Measurements from ENCODE around the gene FAM200B.

FAM200B gene

GRCh38 chr4:15684498-15684897, 2.9 kb downstream of the FAM200B start:
- no peak for TF ChIP-seq FOXM1 (IDR thresholded peaks at IDR 0.05; ENCODE audit: borderline replicate concordance, low read depth)
- TF ChIP-seq TEAD4 (IDR thresholded peaks at IDR 0.05), result no peak
- TF ChIP-seq TAF1 (IDR thresholded peaks at IDR 0.05; ENCODE audit: low read depth), result no peak
- no peak for TF ChIP-seq RAD21 (IDR thresholded peaks at IDR 0.05; ENCODE audit: low read depth)
- TF ChIP-seq ZBTB7A (IDR thresholded peaks at IDR 0.05; ENCODE audit: low read depth), result no peak
- no peak for TF ChIP-seq EGR1 (IDR thresholded peaks at IDR 0.05)
- no peak for TF ChIP-seq USF1 (IDR thresholded peaks at IDR 0.05)
- TF ChIP-seq NFIC (IDR thresholded peaks at IDR 0.05), result no peak
- TF ChIP-seq TCF12 (IDR thresholded peaks at IDR 0.05; ENCODE audit: low read depth), result no peak
- TF ChIP-seq MAX (IDR thresholded peaks at IDR 0.05), result no peak
- TF ChIP-seq YY1 (IDR thresholded peaks at IDR 0.05; ENCODE audit: low read depth), result no peak
- TF ChIP-seq CEBPB (IDR thresholded peaks at IDR 0.05), result no peak
- no peak for TF ChIP-seq REST (IDR thresholded peaks at IDR 0.05; ENCODE audit: low read depth)
- no peak for TF ChIP-seq CREB1 (IDR thresholded peaks at IDR 0.05; ENCODE audit: low read depth)

GRCh38 chr4:15688051-15688450, 6.4 kb downstream of the FAM200B start:
- TF ChIP-seq USF1 (IDR thresholded peaks at IDR 0.05) (no peak), REST (IDR thresholded peaks at IDR 0.05; ENCODE audit: low read depth) (no peak), TEAD4 (IDR thresholded peaks at IDR 0.05) (no peak), EP300 (IDR thresholded peaks at IDR 0.05; ENCODE audit: borderline replicate concordance) (no peak), RAD21 (IDR thresholded peaks at IDR 0.05; ENCODE audit: low read depth) (no peak), NFIC (IDR thresholded peaks at IDR 0.05) (no peak), YY1 (IDR thresholded peaks at IDR 0.05; ENCODE audit: low read depth) (no peak), TAF1 (IDR thresholded peaks at IDR 0.05; ENCODE audit: low read depth) (no peak), CREB1 (IDR thresholded peaks at IDR 0.05; ENCODE audit: low read depth) (no peak), MAX (IDR thresholded peaks at IDR 0.05) (no peak), EGR1 (IDR thresholded peaks at IDR 0.05) (no peak), FOXM1 (IDR thresholded peaks at IDR 0.05; ENCODE audit: borderline replicate concordance, low read depth) (no peak)

GRCh38 chr4:15689540-15689939, 7.9 kb downstream of the FAM200B start:
- TF ChIP-seq ZBTB7A (IDR thresholded peaks at IDR 0.05; ENCODE audit: low read depth) (no peak), FOXM1 (IDR thresholded peaks at IDR 0.05; ENCODE audit: borderline replicate concordance, low read depth) (no peak)

GRCh38 chr4:15690020-15690809, 8.6 kb downstream of the FAM200B start:
- TF ChIP-seq TEAD4 (IDR thresholded peaks at IDR 0.05) (0 out of 2 replicates have a peak, but pooled peaks have one; percentile 8), REST (IDR thresholded peaks at IDR 0.05; ENCODE audit: low read depth) (no peak)
